Urinary bladder (tissue), 4 donors: Measurements from ENCODE around the gene RAB32. TPM values are rescaled to one million over a fixed set of nuclear protein-coding genes. Genes with fewer than 3 reads are reported as not detected.

Source experiments
- DNase-seq: peaks from one replicate; pipeline ENCODE4 v3.0.0-alpha.2; 2015; ENCODE audit errors: extremely low spot score
- H3K27ac ChIP-seq: one replicate; pipeline ENCODE4 v1.5.1; 2013; ENCODE audit warnings: low read depth, mild to moderate bottlenecking, moderate library complexity
- H3K36me3 ChIP-seq: one replicate; pipeline ENCODE4 v1.6.1; 2013; ENCODE audit warnings: mild to moderate bottlenecking, moderate library complexity; ENCODE audit not compliant: insufficient read depth
- H3K4me1 ChIP-seq: one replicate; pipeline ENCODE4 v1.6.1; 2013; ENCODE audit warnings: mild to moderate bottlenecking, moderate library complexity; ENCODE audit not compliant: insufficient read depth
- H3K4me3 ChIP-seq: one replicate; pipeline ENCODE4 v1.5.1; 2013; ENCODE audit warnings: low read depth, low read length
- WGBS: extraction: QIAGEN DNeasy Blood & Tissue Kit; methylation state at CpG from one replicate; pipeline ENCODE4 v1.1.7; 2013; 5-methylcytosine and 5-hydroxymethylcytosine counted together
- polyA plus RNA-seq: library from polyadenylated mRNA; stranded (reverse); fragments of 200-250 nt; gene quantifications from one replicate; pipeline ENCODE4 v1.2.3, GENCODE V29; 2013
- total RNA-seq: library from RNA; depleted of rRNA; stranded (reverse); fragments of >200 nt; gene quantifications from one replicate; pipeline ENCODE4 v1.2.3, GENCODE V29; 2014
- donor health status: healthy with polysubstance abuse.
- donor health status: healthy.

Gene RAB32
- total and polyA plus RNA-seq, 2 donors = 28.0 to 30.6 TPM

DNA sequence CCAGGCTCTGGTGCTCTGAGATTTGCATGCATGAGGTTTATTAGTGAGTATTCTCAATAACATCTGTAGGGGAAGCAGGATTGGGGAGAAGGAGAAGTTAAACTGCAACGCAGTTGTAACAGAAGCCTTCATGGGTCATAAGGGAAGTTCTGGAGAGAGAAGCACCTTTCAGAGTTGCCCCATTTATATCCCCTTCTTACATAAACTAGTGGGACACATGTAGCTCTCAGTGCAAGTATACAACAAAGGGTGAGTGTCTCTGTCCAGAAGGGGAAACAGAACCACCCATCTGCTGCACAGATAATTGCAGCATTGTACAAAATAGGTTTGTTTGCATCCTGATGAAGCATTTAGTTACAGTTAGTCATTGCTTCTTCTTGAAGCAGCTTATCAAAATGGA lies 50.9 kb downstream of the RAB32 start:
- DNase-seq = no peak
- Histone ChIP-seq H3K4me1 (peaks cover 2% of the 10 kb centered on the region), H3K4me3 (no peak overlapping the region), H3K27ac (no peak overlapping the region), H3K36me3 (no peaks in the 10 kb centered on the region)
- 71% methylated on average over 1 of the region's 1 CpG for WGBS

DNA sequence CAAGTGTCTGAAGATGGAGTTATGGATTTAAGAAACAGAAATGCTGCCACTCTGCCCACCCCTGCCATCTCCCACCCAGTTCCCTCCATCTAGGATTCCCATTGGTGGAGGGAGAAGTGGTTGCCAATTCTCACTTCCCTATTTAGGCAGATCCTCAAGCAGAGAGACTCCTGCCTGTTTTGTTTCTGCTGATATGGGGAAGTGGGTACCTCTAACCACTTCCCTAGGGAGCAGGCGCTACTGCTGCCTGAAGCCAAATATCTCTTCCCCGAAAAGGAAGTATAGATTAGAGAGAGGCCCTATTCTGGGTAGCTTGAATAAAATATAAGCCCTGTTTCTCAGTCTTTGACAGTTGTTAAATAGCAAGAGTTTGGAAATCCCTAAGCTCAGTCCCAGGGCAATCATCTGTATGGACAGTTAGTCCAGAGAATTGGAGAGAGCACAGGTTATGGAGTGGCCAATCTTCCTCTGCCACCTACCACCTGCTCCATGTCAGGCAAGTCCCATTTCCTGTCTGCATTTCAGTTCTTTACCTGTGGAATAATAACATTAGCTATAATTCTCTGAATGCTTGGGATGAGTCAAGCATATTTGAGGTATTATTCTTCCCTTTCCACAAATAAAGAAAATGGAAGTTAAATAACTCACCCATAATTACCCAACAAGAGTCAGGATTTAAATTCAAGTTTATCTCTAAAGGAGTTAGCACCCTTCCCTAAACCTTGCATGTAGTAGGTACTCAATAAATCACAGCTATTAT lies 52.5 kb downstream of the RAB32 start:
- WGBS = 60% methylated on average over 2 of the region's 2 CpGs
- H3K4me3 ChIP-seq = no peak overlapping the region
- no peak overlapping the region for H3K27ac ChIP-seq
- no peak for DNase-seq
- H3K4me1 ChIP-seq = peaks cover 2% of the 10 kb centered on the region
- H3K36me3 ChIP-seq = no peaks in the 10 kb centered on the region

DNA sequence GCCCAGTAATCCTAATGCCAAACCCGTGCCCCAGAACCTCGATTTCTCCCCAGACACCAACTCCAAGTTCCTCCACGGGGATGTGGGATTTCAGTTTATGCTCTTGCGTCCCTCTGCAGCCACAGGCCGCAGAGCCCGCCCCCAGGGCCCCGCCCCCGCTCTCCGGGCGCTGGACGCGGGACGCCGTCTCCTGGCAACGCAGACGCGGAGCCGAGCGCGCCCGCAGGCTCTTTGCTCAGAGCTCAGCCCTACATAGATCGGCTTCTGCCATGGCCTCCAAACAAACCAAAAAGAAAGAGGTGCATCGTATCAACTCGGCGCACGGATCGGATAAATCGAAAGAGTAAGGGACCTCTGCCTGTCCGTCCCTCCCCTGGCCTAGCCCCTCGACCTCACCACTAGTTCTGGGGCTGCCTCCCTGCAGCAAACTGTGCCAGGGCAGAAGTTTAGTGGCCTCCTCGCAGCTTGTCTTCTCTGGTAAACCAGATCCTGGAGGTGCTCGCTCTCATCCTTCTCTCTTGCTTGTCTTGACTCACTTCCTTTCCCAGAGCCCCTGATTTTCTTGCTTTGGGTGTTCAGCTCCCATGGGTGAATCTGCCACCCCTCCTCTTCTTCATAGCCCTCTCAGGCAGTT lies 55.3 kb downstream of the RAB32 start, which contains the start of gene ADGB:
Gene ADGB (plus strand): TSS at position 201 of the 634 bp plus-strand sequence. CDS start 69 bp downstream, at position 270.
- Histone ChIP-seq H3K4me1 (peaks cover 2% of the 10 kb centered on the region), H3K36me3 (no peaks in the 10 kb centered on the region), H3K4me3 (peak within 1 kb of the TSS; percentile 31), H3K27ac (no peak within 1 kb of the TSS)
- peak; percentile 7 for DNase-seq
- 4% methylated on average over 32 of the region's 32 CpGs for WGBS

DNA sequence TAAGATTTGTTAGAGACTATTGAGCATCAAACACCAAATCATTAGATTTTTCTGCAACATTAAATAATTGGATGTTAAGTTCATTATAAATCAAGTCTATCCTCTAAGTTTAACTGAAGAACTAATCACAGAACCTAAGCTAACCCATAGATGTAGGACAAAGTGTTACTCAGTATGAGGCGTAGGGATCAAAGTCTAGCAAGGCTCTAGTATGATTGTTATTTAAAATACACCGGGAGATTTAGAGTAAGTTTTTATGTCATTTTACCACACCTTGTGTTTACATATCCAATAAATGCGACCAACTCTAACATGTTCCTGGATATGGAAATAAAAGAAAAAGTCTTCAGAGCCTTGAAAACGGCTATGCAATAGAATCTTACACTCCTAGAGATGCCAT lies 57.7 kb downstream of the RAB32 start:
- no peak overlapping the region for H3K4me3 ChIP-seq
- H3K36me3 ChIP-seq = no peaks in the 10 kb centered on the region
- H3K4me1 ChIP-seq = peaks cover 2% of the 10 kb centered on the region
- DNase-seq = no peak
- WGBS = 52% methylated on average over 4 of the region's 4 CpGs
- no peak overlapping the region for H3K27ac ChIP-seq

DNA sequence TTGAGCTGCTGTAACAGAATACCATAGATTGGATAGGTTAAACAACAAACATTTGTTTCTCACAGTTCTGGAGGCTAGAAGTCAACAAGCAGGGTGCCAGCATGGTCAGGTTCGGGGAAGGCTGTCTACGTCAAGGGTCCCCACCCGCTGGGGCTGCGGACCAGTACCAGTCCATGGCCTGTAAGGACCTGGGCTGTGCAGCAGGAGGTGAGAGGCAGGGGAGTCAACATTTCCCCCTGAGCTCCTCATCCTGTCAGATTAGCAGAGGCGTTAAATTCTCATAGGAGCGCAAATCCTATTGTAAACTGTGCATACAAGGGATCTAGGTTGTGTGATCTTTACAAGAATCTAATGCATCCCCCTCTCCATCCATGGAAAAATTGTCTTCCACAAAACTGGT lies 58.9 kb downstream of the RAB32 start:
- no peak for DNase-seq
- 54% methylated on average over 6 of the region's 6 CpGs for WGBS
- Histone ChIP-seq H3K36me3 (no peaks in the 10 kb centered on the region), H3K27ac (no peak overlapping the region), H3K4me1 (peaks cover 2% of the 10 kb centered on the region), H3K4me3 (no peak overlapping the region)

Other genes with a start within 250 kb of the RAB32 start
- gene ADGB, start 55.1 kb downstream of the RAB32 start, total RNA-seq = 0.05 TPM
- not detected for gene ADGB, start 55.1 kb downstream of the RAB32 start, polyA plus RNA-seq